T-cell (primary cell): ENCODE measurements around the gene FBN2. TPM values are rescaled to one million over a fixed set of nuclear protein-coding genes. Genes with fewer than 3 reads are reported as not detected.

ENCODE experiments used
- ATAC-seq, 4 experiments: fragments of 200-7000 bp in 3 of 4; fragments of 150-1000 bp in 1 of 4; cut with Tn5 transposase; replicated peaks in 1 of 4; 1 replicate in 3 of 4; 2 replicates in 1 of 4; pipeline ENCODE4 v1.10.0; 2021; ENCODE audit warnings: moderate library complexity in 3 of 4, mild to moderate bottlenecking in 2 of 4, moderate number of reproducible peaks in 1 of 4
- CTCF ChIA-PET, 2 donors: fragments of 300-600 bp; sonication (Branson Sonifier 250); formaldehyde crosslinking; loops; one replicate each; lab custom pipeline; 2022; ENCODE audit warnings: antibody characterized with exemption in 2 of 2; lab: Charles Lee
- POLR2A ChIA-PET, 2 donors: fragments of 300-600 bp; sonication (Branson Sonifier 250); formaldehyde crosslinking; loops; one replicate each; lab custom pipeline; 2022; ENCODE audit warnings: antibody characterized with exemption in 2 of 2; lab: Charles Lee
- DNase-seq, 35 experiments: peaks; one replicate each; pipeline versions ENCODE4 v3.0.0 to v3.0.0-alpha.2; 2013 to 2023
- H3K27ac ChIP-seq: one replicate; pipeline ENCODE4 v1.5.1; 2013; ENCODE audit warnings: low read length
- H3K27me3 ChIP-seq, 2 experiments: replicated peaks in 1 of 2; 1 replicate in 1 of 2; 2 replicates in 1 of 2; pipeline versions ENCODE4 v1.6.1 to v1.7.0; 2013; ENCODE audit warnings: low read length in 1 of 2, mixed read lengths in 1 of 2; ENCODE audit not compliant: control insufficient read depth in 2 of 2, insufficient read depth in 2 of 2; ENCODE audit errors: extremely low read depth in 1 of 2
- H3K36me3 ChIP-seq, 2 donors: 1 replicate in 1 of 2; 2 replicates in 1 of 2; pipeline versions ENCODE4 v1.6.1 to v1.7.0; 2013; ENCODE audit warnings: low read length in 1 of 2; ENCODE audit not compliant: control insufficient read depth in 2 of 2, insufficient read depth in 1 of 2; ENCODE audit errors: extremely low read depth in 1 of 2
- H3K4me1 ChIP-seq, 2 experiments: 1 replicate in 1 of 2; 2 replicates in 1 of 2; pipeline versions ENCODE4 v1.6.1 to v1.7.0; 2013; ENCODE audit warnings: low read length in 2 of 2, mixed read lengths in 1 of 2; ENCODE audit not compliant: insufficient read depth in 2 of 2, control insufficient read depth in 1 of 2; ENCODE audit errors: extremely low read depth in 1 of 2
- H3K4me3 ChIP-seq, 2 donors: 1 replicate in 1 of 2; 2 replicates in 1 of 2; pipeline versions ENCODE4 v1.5.1 to v1.7.0; 2013; ENCODE audit warnings: mild to moderate bottlenecking in 2 of 2, low read length in 1 of 2, moderate library complexity in 1 of 2; ENCODE audit not compliant: control insufficient read depth in 1 of 2; ENCODE audit errors: extremely low read depth in 1 of 2
- H3K9me3 ChIP-seq: 2 replicates; pipeline ENCODE4 v1.7.0; 2013
- H3K27ac Mint-ChIP-seq, 2 donors: one replicate each; pipeline ENCODE4 v1.8.0; 2020 to 2021; ENCODE audit warnings: mild to moderate bottlenecking in 2 of 2, mixed read lengths in 2 of 2
- H3K27me3 Mint-ChIP-seq, 2 donors: one replicate each; pipeline ENCODE4 v1.8.0; 2021 to 2022; ENCODE audit warnings: mixed read lengths in 2 of 2
- H3K36me3 Mint-ChIP-seq: one replicate; pipeline ENCODE4 v1.8.0; 2021; ENCODE audit warnings: mixed read lengths
- H3K4me1 Mint-ChIP-seq, 3 donors: one replicate each; pipeline ENCODE4 v1.8.0; 2020 to 2022; ENCODE audit warnings: mixed read lengths in 3 of 3, mild to moderate bottlenecking in 1 of 3
- H3K4me3 Mint-ChIP-seq, 3 donors: one replicate each; pipeline ENCODE4 v1.8.0; 2020 to 2022; ENCODE audit warnings: mild to moderate bottlenecking in 3 of 3, mixed read lengths in 3 of 3, moderate library complexity in 3 of 3
- H3K9me3 Mint-ChIP-seq, 3 donors: one replicate each; pipeline ENCODE4 v1.8.0; 2020 to 2022; ENCODE audit warnings: mixed read lengths in 3 of 3
- WGBS: methylation state at CpG from one replicate; pipeline ENCODE4 v1.1.5; 2013; ENCODE audit warnings: missing lambda C conversion rate; ENCODE audit not compliant: insufficient coverage; 5-methylcytosine and 5-hydroxymethylcytosine counted together
- total RNA-seq, 35 experiments: library from RNA in 6 of 35; stranded (reverse) in 6 of 35; fragments of 120-200 nt in 1 of 35; gene quantifications; one replicate each; pipeline versions ENCODE4 v1.2.1 to v1.2.4 and lab custom pipeline; 2013 to 2026

The FBN2 gene
- total RNA-seq, 5 donors from 2014 or later (not counting 1 experiment from before 2014, with no cell fraction given) = 0.32 to 0.61 (median 0.36) TPM; not detected in 2

DNA sequence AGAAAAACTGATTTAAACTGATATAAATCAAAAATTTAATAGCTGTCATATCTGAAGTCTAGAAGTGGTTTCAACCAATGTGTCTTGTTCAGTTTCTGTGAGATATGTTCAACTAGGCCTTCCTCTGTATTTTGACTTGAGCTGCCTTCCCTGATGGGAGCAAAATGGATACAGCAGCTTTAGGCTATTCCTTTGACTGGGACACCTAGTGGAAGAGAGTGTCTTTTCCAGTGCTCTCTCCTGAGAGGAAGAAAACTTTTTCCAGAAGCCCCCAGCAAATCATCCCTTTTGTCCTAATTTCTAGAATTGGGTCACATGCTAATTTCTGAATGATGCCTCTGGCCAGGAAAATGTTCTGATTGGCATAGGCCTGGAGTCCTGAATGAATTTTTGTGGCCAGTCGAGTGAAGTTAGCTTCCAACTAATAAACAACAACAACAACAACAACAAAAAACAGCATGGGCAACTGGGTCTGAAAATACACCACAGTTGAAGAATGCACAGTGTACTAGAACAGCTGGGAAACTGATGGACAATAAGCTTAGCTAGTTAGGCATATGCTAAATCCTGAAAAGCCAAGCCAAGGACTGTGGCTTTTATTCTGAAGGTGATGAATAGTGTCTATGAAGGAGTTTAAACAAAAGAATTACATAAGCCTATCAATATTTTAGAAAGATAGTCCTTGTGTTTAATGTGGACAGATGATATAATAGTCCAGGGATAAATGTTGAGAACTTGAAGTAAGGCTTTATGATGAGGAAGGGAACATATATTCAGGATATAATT is 125.7 kb downstream of the FBN2 start:
- DNase-seq = no peak
- no peak overlapping the region for H3K4me3 ChIP-seq
- Mint-ChIP-seq H3K4me3 (no peak overlapping the region), H3K27ac (no peak overlapping the region), H3K36me3 (no peaks in the 10 kb centered on the region), H3K27me3 (no peaks in the 10 kb centered on the region), H3K9me3 (peaks cover 7 to 14% (median 7%) of the 10 kb centered on the region in 3 donors), H3K4me1 (no peaks in the 10 kb centered on the region)
- no peaks in the 10 kb centered on the region for H3K27me3 ChIP-seq
- no peak overlapping the region for H3K27ac ChIP-seq
- ChIA-PET POLR2A (no interaction called here), CTCF (interaction anchor here in 1 of 2 donors (0.6 kb wide), 1 partner anchor 199 kb away, joined by 3 read pairs; no protein-coding TSS in a partner anchor)
- H3K9me3 ChIP-seq = no peaks in the 10 kb centered on the region
- no peak for ATAC-seq
- peaks cover 0 to 2% of the 10 kb centered on the region in 2 experiments for H3K4me1 ChIP-seq
- WGBS = no CpG with 5 or more reads among the region's 1 CpG
- no peaks in the 10 kb centered on the region for H3K36me3 ChIP-seq

DNA sequence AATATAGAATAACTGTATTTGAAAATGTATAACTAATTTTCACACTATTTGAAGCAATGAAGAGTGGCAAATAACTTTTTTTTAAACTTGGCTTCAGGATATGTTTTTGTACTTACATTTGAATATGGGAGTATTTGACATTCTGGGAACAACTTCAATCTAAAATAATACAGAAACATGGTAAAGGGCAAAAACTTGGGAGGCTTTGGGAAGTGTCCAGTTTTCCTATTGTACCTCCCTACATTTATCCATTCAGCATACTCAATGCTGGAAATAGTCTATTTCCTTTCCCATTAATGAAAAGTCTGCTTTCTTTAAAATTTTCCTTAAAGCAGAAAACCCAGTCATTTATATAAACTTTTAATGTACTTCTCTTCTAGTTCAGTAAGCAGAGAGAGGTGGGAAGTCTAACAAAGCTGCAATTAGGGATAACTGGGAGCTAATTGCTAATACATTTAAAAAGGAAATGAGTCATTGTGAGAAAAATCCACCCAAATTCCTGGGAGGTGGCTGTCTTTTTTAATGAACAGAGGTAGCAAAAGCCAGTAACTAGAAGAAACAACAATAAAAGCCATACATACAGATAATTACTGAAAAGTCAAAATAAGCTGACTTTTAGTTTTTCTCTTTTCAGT is 128.8 kb downstream of the FBN2 start:
- no peaks in the 10 kb centered on the region for H3K27me3 ChIP-seq
- H3K36me3 ChIP-seq = no peaks in the 10 kb centered on the region
- CTCF ChIA-PET = no interaction called here
- Mint-ChIP-seq H3K27me3 (no peaks in the 10 kb centered on the region), H3K4me1 (no peaks in the 10 kb centered on the region), H3K9me3 (peaks cover 2 to 15% (median 4%) of the 10 kb centered on the region in 3 donors), H3K36me3 (no peaks in the 10 kb centered on the region), H3K4me3 (no peak overlapping the region), H3K27ac (no peak overlapping the region)
- ATAC-seq (no peak), DNase-seq (no peak)
- H3K4me3 ChIP-seq = no peak overlapping the region
- no peaks in the 10 kb centered on the region for H3K9me3 ChIP-seq
- H3K4me1 ChIP-seq = peaks cover 0 to 2% of the 10 kb centered on the region in 2 experiments
- POLR2A ChIA-PET = no interaction called here
- H3K27ac ChIP-seq = no peak overlapping the region

DNA sequence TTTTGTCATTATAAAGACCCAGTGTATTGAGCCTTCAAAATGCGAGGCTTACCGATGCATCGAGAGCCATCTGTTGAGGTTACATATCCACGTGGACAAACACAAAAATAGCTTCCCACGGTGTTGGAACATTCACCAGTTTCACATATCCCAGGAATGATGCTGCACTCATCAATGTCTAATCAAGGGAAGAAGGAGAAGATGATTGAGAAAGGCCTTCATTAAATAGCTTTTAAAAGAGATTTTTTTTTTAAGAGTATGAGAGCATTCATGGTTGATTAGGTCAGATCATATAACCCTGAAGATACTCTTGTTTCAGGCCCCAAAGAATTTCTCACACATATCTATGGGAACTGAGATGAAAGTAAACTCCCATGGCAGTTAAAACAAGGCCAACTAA is 129.4 kb downstream of the FBN2 start:
- ChIA-PET CTCF (no interaction called here), POLR2A (no interaction called here)
- Mint-ChIP-seq H3K9me3 (peaks cover 2 to 15% (median 4%) of the 10 kb centered on the region in 3 donors), H3K4me1 (no peaks in the 10 kb centered on the region), H3K36me3 (no peaks in the 10 kb centered on the region), H3K27ac (no peak overlapping the region), H3K4me3 (no peak overlapping the region), H3K27me3 (no peaks in the 10 kb centered on the region)
- H3K4me3 ChIP-seq = no peak overlapping the region
- H3K27ac ChIP-seq = no peak overlapping the region
- ATAC-seq (no peak), DNase-seq (no peak)
- H3K27me3 ChIP-seq = no peaks in the 10 kb centered on the region
- no CpG with 5 or more reads among the region's 5 CpGs for WGBS
- peaks cover 0 to 2% of the 10 kb centered on the region in 2 experiments for H3K4me1 ChIP-seq
- no peaks in the 10 kb centered on the region for H3K9me3 ChIP-seq
- no peaks in the 10 kb centered on the region for H3K36me3 ChIP-seq

DNA sequence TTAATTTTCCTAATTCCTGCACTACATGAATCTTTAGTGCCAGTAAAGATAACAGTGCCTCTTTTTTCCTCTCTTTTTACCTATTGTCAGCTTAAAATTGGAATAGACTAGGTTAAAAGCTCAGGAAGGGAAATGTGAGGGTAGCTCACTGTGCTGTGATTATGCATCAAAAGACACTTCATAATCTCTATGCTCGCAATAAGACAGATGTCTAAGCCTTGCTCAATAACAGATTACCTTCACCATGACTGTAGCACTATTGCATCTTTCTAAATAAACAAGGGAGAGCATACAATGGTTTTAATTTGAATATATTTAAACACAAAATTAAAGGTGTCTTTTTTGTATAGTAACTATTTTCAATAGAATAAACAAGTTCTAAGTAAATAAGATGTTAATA is 130.1 kb downstream of the FBN2 start:
- H3K9me3 ChIP-seq = no peaks in the 10 kb centered on the region
- H3K4me1 ChIP-seq = no peaks in the 10 kb centered on the region
- H3K27me3 ChIP-seq = no peaks in the 10 kb centered on the region
- no peak overlapping the region for H3K27ac ChIP-seq
- no peak for DNase-seq
- Mint-ChIP-seq H3K27me3 (no peaks in the 10 kb centered on the region), H3K27ac (no peak overlapping the region), H3K4me1 (no peaks in the 10 kb centered on the region), H3K36me3 (no peaks in the 10 kb centered on the region), H3K9me3 (peaks cover under 1 to 12% (median 2%) of the 10 kb centered on the region in 3 donors), H3K4me3 (no peak overlapping the region)
- H3K36me3 ChIP-seq = no peaks in the 10 kb centered on the region
- ChIA-PET POLR2A (no interaction called here), CTCF (no interaction called here)
- H3K4me3 ChIP-seq = no peak overlapping the region
- WGBS = no CpG with 5 or more reads among the region's 1 CpG
- ATAC-seq = no peak

DNA sequence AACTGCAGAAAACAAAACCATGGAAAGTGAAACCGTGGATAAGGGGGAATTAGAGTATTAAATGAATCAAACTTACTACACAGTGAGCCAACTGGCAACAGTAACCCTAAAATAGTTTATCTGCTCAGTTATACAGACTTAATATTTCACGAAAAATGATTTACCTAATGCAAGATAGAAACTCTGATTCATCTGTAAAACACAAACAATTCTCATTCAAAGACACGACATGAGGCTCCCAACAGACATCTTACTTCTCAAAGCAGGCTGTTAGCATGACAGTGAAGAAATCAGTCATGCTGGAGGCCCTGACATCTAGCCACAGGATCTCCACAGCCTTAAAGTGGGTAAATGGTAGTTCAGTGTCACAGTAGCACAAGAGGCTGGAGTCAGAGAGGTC is 131.2 kb downstream of the FBN2 start:
- ATAC-seq = no peak
- Histone ChIP-seq H3K4me1 (no peaks in the 10 kb centered on the region), H3K36me3 (no peaks in the 10 kb centered on the region), H3K27me3 (no peaks in the 10 kb centered on the region), H3K27ac (no peak overlapping the region), H3K9me3 (no peaks in the 10 kb centered on the region), H3K4me3 (no peak overlapping the region)
- H3K4me1 Mint-ChIP-seq = no peaks in the 10 kb centered on the region
- peaks cover 0 to 8% (median 2%) of the 10 kb centered on the region in 3 donors for H3K9me3 Mint-ChIP-seq
- ChIA-PET CTCF (no interaction called here), POLR2A (no interaction called here)
- no peak for DNase-seq
- no peaks in the 10 kb centered on the region for H3K36me3 Mint-ChIP-seq
- no CpG with 5 or more reads among the region's 3 CpGs for WGBS
- no peak overlapping the region for H3K4me3 Mint-ChIP-seq
- no peaks in the 10 kb centered on the region for H3K27me3 Mint-ChIP-seq
- H3K27ac Mint-ChIP-seq = no peak overlapping the region

DNA sequence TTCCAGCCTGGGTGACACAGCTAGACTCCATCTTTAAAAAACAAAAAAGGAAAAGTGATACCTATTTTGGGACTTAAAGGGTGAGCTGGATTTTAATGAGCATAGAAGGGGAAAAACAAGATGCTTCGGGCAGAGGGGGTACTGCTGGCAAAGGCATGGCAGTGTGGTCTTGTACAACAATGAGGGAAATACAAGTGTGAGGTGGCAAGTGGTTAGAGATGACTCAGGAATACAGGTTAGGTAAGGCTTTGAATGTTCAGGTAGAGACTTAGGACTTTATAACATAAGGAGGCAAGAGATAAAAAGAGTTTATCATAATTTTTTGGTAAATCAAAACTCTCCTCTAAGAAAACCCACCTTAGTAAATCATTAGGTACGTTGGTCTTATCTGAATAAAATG is 132.9 kb downstream of the FBN2 start:
- H3K9me3 Mint-ChIP-seq = peaks cover 0 to 8% (median 3%) of the 10 kb centered on the region in 3 donors
- Histone ChIP-seq H3K9me3 (no peaks in the 10 kb centered on the region), H3K4me1 (no peaks in the 10 kb centered on the region), H3K4me3 (no peak overlapping the region), H3K27ac (no peak overlapping the region), H3K36me3 (no peaks in the 10 kb centered on the region), H3K27me3 (no peaks in the 10 kb centered on the region)
- no peaks in the 10 kb centered on the region for H3K27me3 Mint-ChIP-seq
- ChIA-PET CTCF (no interaction called here), POLR2A (no interaction called here)
- no peak overlapping the region for H3K27ac Mint-ChIP-seq
- no peak for ATAC-seq
- WGBS = 82% methylated on average over 1 of the region's 2 CpGs
- DNase-seq = no peak
- H3K4me3 Mint-ChIP-seq = no peak overlapping the region
- no peaks in the 10 kb centered on the region for H3K4me1 Mint-ChIP-seq
- no peaks in the 10 kb centered on the region for H3K36me3 Mint-ChIP-seq
